OCI-LY3 (cell line): Measurements from ENCODE around the gene DNAJB14.

Experiments
- EZH2phosphoT487 ChIP-seq: fragments of 200-600 bp; shearing (Covaris generic); IDR thresholded peaks from 2 replicates; pipeline ENCODE4 v1.6.1; 2018; ENCODE audit warnings: antibody characterized with exemption, mixed run types, low read depth
- TF ChIP-seq, protein P1 (sequence below): fragments of 200-600, 300-600 bp; sonication (generic); IDR thresholded peaks from 2 replicates; pipeline ENCODE4 v1.5.1; 2014; ENCODE audit warnings: antibody characterized with exemption, low read length, low read depth

DNA sequence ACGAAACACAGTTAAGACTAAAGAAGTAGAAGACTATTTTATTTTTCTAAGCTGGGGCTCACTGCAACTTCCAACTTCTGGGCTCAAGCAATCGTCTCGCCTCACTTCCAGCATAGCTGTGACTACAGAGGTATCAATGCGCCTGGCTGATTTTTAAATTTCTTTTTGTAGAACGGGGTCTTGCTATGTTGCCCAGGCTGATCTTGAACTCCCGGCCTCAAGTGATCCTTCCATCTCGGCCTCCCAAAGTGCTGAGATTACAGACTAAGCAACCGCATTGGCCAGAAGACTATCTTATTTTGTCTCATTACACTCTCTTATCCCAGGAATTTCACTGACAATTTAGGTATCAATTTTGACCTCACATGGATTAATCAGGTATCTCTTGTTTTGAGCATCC, 53.4 kb downstream of the DNAJB14 start:
- TF ChIP-seq, protein P1, sequence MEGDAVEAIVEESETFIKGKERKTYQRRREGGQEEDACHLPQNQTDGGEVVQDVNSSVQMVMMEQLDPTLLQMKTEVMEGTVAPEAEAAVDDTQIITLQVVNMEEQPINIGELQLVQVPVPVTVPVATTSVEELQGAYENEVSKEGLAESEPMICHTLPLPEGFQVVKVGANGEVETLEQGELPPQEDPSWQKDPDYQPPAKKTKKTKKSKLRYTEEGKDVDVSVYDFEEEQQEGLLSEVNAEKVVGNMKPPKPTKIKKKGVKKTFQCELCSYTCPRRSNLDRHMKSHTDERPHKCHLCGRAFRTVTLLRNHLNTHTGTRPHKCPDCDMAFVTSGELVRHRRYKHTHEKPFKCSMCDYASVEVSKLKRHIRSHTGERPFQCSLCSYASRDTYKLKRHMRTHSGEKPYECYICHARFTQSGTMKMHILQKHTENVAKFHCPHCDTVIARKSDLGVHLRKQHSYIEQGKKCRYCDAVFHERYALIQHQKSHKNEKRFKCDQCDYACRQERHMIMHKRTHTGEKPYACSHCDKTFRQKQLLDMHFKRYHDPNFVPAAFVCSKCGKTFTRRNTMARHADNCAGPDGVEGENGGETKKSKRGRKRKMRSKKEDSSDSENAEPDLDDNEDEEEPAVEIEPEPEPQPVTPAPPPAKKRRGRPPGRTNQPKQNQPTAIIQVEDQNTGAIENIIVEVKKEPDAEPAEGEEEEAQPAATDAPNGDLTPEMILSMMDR, result no peak
- TF ChIP-seq EZH2phosphoT487, result no peak
